Measurements from ENCODE around the gene OR2A5.

DNA sequence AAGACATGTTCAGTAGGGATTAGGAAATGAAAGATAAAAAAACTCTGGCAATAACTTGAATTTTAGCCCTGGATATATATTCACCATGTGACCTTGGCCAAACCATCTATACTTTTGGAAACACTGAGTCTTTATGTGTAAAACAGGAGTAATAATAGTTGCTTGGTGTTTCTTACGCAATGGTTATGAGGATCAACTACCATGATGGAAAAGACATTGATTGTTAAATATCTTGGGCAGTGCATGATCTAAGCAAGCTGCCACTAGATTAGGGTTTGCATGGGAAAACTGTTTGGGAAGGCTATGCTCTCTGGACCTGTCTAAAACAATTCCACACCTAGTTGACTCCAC lies 42.1 kb upstream of the OR2A5 start:
- TF ChIP-seq, protein P1, sequence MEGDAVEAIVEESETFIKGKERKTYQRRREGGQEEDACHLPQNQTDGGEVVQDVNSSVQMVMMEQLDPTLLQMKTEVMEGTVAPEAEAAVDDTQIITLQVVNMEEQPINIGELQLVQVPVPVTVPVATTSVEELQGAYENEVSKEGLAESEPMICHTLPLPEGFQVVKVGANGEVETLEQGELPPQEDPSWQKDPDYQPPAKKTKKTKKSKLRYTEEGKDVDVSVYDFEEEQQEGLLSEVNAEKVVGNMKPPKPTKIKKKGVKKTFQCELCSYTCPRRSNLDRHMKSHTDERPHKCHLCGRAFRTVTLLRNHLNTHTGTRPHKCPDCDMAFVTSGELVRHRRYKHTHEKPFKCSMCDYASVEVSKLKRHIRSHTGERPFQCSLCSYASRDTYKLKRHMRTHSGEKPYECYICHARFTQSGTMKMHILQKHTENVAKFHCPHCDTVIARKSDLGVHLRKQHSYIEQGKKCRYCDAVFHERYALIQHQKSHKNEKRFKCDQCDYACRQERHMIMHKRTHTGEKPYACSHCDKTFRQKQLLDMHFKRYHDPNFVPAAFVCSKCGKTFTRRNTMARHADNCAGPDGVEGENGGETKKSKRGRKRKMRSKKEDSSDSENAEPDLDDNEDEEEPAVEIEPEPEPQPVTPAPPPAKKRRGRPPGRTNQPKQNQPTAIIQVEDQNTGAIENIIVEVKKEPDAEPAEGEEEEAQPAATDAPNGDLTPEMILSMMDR (IDR thresholded peaks at IDR 0.05), result no peak
- TF ChIP-seq EP300 (IDR thresholded peaks at IDR 0.05) (no peak), POLR2A (IDR thresholded peaks at IDR 0.05) (no peak)

Measured in ovary (tissue), 3 donors.